CD1c-positive myeloid dendritic cell (primary cell): ENCODE data around the gene SIX3.

Experiments
- DNase-seq: peaks from one replicate; pipeline ENCODE4 v3.0.0-alpha.2; 2016; ENCODE audit errors: extremely low spot score

SIX3 gene

DNA sequence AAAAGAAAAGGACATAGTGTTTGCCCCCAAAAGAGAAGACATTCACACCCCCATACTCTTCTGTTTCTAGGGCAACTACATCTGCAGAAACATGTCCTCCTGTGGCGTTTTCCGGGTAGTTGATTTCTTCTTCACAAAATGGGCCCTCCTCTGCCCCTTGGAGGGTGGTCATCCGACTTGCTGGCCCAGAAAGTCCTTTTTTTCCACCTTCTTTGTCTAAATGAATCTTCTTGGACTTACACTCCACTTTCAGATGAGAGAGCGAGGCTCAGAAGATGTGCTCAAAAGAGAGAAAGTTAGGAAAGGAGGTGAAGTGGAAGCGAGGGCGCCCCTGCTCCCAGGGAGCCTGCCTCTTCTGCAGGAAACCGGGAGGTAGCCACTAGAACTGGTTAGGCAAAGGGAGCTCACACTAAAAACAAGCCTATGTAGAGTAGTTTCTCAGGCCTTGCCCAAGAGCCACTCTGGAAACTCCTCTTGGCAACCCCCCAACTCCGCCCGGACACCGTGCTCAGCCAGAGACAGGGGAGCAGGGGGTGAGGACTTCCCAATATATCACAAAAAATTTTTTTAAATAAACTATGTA lies 10.2 kb upstream of the SIX3 start:
- no peak for DNase-seq

DNA sequence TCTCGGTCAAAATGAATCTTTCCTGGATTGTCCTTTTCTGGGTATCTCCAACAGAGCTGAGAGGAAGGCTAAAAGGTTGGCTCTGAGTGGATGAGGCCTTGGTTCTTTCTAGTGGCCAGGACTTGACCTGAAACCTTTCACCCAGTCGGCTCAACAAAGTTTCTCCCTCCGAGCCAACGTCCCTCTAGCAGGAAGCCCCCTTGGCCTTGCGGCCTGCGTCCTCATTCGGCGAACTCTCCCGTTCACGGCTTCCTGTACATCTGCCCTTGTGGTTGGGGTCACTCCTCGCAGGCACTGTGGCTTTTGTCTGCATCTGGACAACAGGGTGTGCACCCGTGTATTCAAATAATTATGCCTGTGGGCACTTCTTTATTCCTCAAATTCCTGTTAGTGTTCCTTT lies 9.4 kb upstream of the SIX3 start:
- no peak for DNase-seq

- DNase-seq = no peak
These were observed 8.7 kb upstream of the SIX3 start for GRCh38 chr2:44932564-44933392.

- DNase-seq = no peak
These were observed 8.0 kb upstream of the SIX3 start for GRCh38 chr2:44933434-44933951.

DNA sequence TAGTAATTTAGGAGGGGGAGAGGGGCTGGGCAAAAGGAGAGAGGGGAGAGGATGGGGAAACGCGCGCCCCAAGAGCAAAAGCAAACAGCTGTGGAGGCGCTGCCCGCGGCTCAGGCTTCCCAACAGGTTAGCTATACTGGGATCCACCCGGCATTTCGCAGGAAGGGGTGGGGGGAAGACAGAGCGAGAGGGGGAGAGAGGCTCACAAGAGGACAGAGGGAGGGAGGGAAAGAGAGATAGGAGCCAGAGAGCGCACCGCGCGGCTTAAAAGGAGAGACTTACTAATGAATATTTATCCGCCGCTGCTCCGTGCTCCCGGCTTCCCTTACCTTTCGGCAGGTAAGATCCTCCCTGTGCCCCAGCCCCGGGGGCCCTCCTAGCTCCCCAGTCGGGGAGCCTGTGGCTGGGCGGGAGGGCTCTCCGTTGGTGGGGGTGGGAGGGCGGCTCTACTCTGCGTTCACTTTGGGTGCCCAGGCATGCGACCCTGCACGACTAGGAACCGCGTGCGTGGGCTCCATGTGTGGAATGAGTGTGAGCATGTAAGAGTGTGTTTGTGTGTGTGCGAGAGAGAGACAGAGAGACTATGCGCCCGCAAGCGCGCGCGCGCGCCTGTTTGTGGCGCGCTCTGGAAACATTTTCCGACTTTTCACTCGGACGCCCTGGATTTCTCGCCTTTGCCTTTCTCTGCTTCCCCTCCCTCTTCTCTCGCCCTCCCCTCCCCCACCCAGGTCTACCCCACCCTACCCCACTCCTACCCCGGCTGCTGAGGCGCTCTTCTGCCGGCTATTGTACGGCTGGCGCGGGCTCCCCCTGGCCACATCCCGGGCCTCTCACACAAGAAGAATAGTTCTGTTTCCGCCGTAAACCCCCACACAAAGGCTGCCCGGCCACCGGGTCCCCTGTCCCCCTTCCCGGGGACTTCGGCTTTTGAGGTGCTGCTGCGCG lies 7.2 kb upstream of the SIX3 start:
- no peak for DNase-seq

- DNase-seq = no peak
These were observed 6.3 kb upstream of the SIX3 start for GRCh38 chr2:44934983-44935728.

GRCh38 chr2:44935729-44936098 lies 5.8 kb upstream of the SIX3 start:
- no peak for DNase-seq

- no peak for DNase-seq
These were observed 5.2 kb upstream of the SIX3 start for GRCh38 chr2:44936275-44936674.

- DNase-seq = no peak
These were observed 4.5 kb upstream of the SIX3 start for GRCh38 chr2:44936715-44937687.

GRCh38 chr2:44937688-44938240 lies 3.7 kb upstream of the SIX3 start:
- DNase-seq = no peak

DNA sequence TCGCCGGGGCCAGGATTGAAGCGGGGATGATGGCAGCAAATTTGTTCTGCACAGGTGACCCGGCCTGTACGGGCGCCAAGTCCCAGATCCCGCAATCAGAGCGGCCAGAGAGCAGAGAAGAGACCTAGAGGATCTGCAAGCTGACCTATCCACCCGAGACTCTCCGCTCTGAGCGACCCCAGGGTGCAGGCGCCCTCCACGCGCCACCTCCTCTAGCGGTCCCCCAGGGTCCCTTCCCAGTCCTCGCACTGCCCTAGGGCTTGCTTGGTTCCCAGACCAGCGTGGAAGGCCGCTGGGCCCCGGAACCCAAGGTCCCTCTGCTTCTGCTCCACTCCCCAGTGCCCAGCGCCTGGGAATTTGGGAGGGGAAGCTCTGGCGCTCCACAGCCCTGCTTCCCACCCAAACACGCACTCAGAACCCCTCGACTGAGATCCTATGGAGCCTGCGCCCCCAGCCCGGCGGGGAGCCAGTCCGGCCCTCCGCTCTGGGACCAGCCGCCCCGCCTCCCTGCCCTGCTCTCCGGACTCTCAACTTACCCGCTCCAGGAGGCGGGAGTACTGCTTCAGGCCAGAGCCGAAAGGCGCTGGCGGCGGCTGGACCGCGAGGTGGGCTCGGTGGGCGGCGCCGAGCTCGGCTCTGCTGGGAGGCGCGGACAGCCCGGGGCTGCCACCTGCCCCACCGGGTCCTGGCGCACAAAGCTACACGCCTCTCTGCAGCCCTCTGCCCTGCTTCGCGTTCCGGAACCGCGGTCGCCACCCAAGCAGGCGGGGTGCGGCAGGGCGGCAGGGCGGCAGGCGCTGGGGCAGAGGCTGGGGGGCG lies 3.0 kb upstream of the SIX3 start:
- DNase-seq = no peak

DNA sequence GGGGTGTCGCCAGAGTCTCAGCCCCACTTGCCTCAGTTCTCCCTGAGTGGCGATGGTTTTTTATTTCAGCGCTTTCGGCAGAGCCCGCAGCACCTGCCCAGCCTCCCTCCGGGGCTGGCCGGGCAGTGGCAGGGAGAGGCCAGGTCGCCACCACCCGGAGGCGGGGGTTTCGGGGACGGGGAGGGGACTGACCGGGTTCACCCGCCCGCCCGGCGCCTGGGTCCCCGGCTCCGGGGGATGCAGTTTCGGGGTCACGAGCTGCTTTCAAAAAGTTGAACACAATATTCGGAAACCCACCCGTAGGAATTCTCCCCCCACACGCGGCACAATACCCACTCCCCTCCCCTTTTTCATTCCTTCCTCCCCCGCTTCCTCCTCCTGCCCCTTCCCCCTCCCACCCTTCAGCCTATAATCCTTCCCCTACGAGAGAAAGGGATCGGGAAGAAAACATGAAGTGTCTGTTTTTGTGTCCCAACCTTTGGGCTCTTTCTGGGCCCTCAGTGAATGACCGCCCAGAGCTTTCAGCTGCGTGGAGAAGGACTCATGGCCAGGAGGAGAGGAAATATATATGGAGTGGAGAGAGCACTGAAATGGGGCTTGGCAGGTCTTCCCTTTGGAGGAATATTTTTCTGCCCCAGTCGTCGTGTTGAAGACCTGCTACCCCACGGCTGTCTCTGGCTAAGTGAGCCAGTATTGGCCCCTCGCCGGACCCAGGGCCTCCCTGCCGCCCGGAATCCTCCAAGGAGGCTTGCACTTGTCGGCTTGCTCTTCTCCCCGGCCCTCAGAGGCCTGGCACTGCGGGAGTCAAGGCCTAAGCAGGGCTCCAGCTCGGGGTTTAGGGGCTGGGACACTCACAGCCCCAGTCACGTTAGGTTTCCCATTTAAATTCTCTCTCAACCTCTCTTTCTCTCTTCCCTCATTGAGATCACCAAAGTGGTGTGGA lies 2.1 kb upstream of the SIX3 start:
- DNase-seq = no peak

- no peak for DNase-seq
These were observed 1.4 kb upstream of the SIX3 start for GRCh38 chr2:44940049-44940494.

GRCh38 chr2:44940732-44941464 lies 604 bp upstream of the SIX3 start:
- DNase-seq = no peak

DNA sequence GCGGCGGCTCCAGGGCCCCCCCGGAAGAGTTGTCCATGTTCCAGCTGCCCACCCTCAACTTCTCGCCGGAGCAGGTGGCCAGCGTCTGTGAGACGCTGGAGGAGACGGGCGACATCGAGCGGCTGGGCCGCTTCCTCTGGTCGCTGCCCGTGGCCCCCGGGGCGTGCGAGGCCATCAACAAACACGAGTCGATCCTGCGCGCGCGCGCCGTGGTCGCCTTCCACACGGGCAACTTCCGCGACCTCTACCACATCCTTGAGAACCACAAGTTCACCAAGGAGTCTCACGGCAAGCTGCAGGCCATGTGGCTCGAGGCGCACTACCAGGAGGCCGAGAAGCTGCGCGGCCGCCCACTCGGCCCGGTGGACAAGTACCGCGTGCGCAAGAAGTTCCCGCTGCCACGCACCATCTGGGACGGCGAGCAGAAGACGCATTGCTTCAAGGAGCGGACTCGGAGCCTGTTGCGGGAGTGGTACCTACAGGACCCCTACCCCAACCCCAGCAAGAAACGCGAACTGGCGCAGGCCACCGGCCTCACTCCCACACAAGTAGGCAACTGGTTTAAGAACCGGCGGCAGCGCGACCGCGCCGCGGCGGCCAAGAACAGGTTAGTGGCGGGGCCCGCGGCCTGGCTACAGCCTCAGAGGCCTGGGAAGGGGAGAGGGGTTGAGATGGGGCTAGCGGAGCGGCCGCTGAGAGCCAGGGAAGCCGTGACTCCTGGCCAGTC lies 965 bp downstream of the SIX3 start:
- no peak for DNase-seq

DNA sequence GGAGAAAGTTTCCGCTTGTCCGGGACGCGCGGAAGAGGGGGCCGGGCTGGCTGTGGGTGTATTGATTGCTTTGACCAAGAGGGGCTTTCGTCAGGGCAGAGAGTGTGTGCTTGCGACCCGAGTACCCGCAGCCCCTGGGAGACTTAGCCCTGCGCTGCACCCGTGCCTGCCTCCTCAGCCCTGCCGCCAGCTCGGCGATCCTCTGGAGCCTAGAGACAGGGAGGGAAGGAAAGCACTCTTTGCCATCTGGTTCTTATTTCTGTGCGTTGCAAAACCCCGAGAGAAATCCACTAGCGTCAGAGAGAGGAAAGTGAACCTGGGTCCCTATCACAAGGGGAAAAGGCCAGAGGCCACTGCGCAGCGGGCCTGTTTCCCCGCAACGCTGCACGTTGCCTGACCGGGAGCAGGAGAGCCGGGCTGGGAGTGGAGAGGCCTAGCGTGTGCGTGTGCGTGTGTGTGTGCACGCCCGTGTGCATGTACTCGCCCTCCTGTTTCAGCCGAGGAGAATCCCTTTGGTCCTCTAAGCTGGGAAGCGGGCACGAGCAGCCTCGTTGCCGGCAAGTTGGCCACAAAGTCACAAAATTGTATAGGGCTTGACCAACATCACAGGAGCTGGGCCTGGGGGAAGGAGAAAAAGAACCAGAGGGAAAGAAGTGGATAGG lies 1.7 kb downstream of the SIX3 start:
- DNase-seq = no peak
